DMS 273 (cell line): ENCODE measurements around the gene ENO3.

Source experiments
- DNase-seq: peaks from one replicate; lab custom pipeline; 2025; ENCODE audit not compliant: unreplicated experiment; lab: John Stamatoyannopoulos, UW

ENO3 gene

GRCh38 chr17:4972752-4973151, 21.8 kb downstream of the ENO3 start:
- no peak for DNase-seq

DNA sequence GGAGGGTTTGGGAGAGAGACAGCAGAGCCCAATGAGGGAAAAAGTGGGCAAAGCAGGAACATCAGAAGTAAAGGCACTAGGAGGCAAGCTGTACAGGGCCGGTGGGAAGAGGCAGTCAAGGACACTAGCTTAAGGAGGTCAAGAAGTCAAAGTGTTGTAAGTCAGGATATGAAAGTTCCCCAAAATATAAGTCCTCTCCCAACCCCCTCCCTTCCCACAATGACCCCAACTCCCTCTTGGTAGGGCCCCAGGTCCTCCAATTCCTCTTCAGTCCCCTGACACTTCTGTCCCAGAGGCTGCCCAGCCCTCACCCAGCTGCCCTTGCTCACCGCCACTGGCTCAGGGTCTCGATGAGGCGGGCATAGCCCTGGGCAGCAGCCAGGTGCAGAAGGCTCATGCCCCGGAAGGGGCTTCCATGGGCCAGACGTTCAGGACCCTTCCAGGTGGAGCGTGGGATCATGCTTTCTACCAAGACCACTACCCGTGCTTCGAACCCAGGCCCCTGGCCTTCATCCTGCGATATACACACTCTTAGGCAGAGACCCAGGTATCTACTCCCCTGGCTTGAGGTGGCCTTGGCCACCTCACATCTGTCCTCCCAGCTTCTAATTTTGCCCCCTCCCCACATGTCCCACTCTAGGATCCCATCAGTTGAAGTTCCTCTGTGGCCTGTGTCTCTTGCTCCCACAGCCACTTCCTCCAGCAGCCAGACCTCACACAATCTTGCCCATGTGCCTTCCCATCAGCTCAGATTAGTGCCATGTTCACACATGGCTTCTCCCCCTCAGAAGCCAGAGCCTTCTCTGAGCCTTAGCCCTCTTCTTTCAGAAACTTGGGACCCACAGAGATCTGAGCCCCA, 22.6 kb downstream of the ENO3 start:
- no peak for DNase-seq

GRCh38 chr17:4974115-4974670, 23.3 kb downstream of the ENO3 start:
- DNase-seq = no peak

GRCh38 chr17:4978726-4979125, 27.8 kb downstream of the ENO3 start:
- DNase-seq = no peak

- DNase-seq = peak; percentile 72
These were observed 29.8 kb downstream of the ENO3 start for GRCh38 chr17:4980644-4981216.

DNA sequence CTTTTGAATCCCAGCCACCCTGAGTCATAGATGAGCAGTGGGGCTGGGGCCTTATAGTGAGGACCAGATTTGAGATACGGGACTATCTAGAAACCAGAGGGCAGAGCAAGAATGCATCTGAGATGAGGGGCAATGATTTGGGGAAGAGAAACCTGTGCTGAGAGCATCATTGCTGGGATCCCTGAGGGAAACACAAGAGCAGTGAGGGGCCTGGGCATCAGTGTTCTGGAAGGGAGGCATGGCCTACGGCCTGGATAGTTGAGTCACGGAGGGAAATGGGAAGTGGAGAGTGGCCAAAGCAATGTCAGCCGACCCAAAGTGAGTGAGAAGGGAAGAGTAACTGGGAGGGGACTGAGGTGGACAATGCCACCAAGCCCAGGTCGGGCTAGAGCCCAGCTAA, 31.4 kb downstream of the ENO3 start:
- DNase-seq = no peak

GRCh38 chr17:4986403-4986802, 35.5 kb downstream of the ENO3 start:
- no peak for DNase-seq

DNA sequence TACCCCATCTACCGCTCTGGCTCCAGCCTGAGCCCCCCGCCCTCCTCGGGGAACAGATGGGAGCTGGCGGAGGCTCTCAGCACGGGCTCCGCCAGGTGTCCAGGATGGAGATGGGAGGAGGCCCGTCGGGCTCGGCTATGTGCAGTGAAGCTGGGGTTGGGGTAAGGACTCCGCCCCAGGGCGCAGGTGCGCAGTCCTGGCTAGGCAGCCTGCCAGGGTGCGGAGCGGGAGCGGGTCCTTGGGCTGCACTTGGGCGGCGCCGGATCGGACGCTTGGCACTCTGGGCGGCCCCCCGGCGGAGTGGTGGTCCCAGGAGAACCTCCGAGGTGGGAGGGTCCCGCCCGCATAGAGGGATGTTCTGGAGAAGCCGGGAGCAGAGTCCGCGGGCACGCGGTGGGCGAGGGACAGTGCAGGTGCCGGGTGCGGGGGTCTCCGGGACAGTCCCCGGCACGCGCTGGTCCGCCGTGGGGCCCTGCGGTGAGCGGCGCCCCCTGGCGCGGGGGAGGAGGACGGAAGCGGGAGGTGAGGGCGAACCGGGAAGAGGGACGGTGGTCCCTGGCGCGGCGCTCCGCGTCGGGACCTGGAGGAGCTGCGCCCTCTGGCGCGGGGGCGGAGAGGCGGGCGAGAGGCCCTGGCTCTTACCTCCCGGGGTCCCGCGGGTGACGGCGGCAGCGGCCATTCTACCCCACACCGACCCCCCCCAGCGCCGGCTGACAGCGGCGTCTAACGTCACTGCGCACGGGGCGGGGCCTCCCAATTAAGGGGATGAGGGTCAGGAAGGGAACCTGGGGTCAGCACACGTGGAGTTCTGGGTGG, 36.2 kb downstream of the ENO3 start, which contains the start of gene CAMTA2:
Gene CAMTA2 (minus strand): TSS at position 725 of the 816 bp plus-strand sequence. CDS start 1,453 bp downstream, outside the sequence.
- peak; percentile 84 for DNase-seq

GRCh38 chr17:4987767-4988567, 37.0 kb downstream of the ENO3 start:
- no peak for DNase-seq

DNA sequence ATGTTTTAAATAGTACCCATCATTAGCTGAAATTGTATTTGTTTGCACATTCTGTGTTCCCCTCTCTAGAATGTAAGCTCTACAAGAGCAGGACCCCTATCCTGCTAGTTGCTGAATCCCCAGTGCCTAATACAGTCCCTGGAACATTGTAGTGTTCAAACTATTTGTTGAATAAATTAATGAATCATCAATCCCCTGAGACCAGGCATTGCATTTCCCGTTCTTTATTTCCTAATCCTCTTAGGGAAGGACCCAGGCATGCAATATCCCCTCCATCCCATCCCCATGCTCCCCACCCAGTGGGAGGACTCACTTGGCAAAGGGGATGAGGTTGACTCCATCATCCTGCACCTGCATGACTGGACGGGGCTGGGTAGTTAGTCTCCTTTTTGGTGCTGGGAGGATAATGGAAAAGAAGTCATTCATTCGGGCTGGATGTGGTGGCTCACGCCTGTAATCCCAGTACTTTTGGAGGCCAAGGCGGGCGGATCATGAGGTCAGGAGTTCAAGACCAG, 43.2 kb downstream of the ENO3 start:
- DNase-seq = no peak

GRCh38 chr17:4997302-4998026, 46.5 kb downstream of the ENO3 start, which contains the start of the genes INCA1 and KIF1C:
Gene INCA1, minus strand, starts transcription at chr17:4997522. Its CDS starts 3,085 bp downstream, at chr17:4994437.
Gene KIF1C, plus strand, starts transcription at chr17:4997950. Its CDS starts 2,297 bp downstream, at chr17:5000247.
- DNase-seq = peak; percentile 92

GRCh38 chr17:4998027-4998731, 47.3 kb downstream of the ENO3 start:
- DNase-seq = no peak

- DNase-seq = no peak
These were observed 48.0 kb downstream of the ENO3 start for GRCh38 chr17:4998732-4999429.

DNA sequence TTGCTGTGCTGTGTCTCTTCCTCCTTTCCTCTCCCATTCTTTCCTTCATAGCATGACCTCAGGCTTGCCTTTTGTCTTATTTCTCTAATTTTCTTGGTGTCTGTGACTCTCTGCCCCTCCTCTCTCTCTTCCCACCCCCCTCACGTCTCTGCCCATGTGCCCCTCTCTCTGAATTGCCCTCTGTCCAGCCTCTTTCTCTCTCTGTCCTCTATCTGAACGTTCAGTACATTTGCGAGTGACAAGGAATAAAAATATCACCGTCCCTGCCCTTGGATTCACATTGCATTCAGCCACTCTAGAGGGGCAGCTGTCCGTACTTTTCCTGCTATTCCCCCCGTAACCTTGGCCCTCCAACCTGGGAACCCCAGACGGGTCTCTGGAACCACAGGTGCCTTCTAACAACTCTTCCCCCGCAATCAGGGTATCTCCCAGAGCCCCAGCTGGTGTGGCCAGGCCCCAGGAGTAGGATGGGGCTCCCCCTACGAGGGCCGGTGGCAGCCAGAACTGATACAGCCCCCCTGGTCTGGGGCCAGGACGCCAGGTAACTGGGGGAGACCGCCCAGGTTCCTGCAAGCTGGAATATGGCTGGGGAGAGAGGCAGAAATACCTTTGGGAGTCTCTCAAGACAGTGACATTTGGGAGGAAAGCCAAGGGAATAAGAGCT, 48.6 kb downstream of the ENO3 start:
- no peak for DNase-seq

DNA sequence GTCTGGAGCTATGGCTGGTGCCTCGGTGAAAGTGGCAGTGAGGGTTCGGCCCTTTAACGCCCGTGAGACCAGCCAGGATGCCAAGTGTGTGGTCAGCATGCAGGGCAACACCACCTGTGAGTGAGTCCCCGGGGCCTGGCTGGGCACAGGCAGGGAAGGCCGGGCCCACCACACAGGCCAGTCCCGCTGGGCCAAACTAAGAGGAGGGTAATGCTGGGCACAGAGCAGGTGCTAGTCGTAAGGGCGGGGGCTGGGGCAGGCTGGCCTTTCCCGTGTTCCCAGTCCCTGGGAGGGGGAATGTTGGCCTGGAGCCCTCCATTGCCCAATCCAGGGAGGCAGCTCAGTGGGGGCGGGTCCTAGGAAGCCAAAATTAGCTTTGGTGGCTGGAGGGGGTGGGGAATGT, 49.3 kb downstream of the ENO3 start:
- no peak for DNase-seq

DNA sequence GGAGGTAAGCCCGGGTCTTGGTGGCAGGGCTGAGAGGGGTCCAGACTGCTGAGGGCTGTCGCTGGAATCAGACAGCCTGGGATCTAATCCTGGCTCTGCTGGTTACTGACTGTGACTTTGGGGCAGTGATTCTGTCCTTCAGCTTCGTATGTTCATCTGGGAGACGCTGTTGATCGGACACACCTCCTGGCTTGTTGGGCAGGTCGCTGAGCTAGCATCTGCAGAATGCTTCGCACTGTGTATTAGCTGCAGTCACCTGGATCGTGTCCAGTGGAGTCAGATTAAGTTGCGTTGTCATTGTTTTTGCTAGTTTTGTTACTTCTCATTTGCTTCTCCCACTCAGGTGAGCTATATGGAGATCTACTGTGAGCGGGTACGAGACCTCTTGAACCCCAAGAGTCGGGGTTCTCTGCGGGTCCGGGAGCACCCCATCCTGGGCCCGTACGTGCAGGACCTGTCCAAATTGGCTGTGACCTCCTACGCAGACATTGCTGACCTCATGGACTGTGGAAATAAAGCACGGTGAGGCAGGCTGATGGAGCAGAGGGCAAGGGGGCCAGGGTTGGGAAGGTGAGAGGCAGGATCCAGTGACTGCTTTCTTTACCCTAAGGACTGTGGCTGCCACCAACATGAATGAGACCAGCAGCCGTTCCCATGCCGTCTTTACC, 51.3 kb downstream of the ENO3 start:
- no peak for DNase-seq

- no peak for DNase-seq
These were observed 52.4 kb downstream of the ENO3 start for GRCh38 chr17:5003214-5003867.
